ENCODE measurements around the gene MMP12.

The MMP12 gene

DNA sequence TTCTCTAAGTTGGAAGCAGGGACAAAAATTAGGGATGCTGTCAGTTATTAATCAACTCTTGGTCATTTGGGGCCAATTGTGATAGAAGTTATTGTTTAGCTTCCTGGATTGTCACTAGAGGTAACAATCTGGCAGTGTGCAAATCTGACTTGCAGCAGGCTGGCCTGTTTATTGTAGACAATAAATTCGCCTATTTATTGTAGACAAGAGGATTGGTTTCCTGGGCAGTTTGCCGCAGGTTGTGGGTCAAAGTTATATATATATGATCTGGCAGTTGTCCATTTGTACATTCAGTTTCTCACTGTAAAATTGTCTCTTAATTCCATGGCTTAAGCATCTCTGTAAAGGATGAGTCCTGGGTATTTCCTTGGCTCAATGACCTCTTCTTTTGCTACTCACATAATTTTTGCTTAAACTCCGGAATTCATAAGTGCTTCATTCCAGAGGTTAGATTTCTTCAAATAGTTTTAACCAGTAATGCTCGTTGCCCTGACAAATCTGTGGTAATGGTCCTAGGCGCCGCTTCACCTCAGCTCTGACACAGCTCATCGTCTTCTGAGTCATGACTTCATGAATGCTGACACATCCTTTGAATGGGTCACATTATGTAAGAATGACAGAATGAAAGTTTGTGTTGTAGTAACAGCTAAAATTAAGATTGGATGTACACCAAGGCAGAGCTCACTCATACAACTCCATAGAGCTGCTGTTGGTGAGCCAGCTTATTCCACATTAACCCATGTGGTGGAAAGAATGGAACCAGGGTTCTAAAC lies 23.6 kb downstream of the MMP12 start:
- no peak overlapping the region for H3K4me3 ChIP-seq (replicated peaks; ENCODE audit: low read depth, low read length)
- DNase-seq (ENCODE audit: low read depth) = peak; percentile 27
- TF ChIP-seq, protein P1, sequence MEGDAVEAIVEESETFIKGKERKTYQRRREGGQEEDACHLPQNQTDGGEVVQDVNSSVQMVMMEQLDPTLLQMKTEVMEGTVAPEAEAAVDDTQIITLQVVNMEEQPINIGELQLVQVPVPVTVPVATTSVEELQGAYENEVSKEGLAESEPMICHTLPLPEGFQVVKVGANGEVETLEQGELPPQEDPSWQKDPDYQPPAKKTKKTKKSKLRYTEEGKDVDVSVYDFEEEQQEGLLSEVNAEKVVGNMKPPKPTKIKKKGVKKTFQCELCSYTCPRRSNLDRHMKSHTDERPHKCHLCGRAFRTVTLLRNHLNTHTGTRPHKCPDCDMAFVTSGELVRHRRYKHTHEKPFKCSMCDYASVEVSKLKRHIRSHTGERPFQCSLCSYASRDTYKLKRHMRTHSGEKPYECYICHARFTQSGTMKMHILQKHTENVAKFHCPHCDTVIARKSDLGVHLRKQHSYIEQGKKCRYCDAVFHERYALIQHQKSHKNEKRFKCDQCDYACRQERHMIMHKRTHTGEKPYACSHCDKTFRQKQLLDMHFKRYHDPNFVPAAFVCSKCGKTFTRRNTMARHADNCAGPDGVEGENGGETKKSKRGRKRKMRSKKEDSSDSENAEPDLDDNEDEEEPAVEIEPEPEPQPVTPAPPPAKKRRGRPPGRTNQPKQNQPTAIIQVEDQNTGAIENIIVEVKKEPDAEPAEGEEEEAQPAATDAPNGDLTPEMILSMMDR (IDR thresholded peaks at IDR 0.05; ENCODE audit: low read length, missing control alignments) = no peak

DNA sequence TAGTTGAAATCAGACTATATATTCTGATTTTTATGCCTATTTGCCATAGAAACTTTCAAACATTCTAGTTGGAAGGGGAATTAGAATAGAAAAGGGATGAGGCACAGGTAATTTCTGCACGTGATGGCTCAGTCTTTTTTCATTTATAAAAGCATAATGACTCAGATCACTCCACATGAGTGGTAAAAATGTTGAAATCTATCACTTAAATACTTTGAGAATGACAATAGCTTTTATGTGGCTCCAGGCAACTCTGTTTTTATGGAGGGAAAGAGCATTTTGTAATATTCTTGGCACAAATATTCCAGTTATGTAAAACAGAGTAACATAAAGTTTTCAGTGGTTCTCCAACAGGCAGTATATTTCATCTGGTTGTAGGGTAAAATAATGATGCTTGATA lies 25.5 kb downstream of the MMP12 start:
- TF ChIP-seq, protein P1 (IDR thresholded peaks at IDR 0.05; ENCODE audit: low read length, missing control alignments) = no peak
- H3K4me3 ChIP-seq (replicated peaks; ENCODE audit: low read depth, low read length) = no peak overlapping the region
- DNase-seq (ENCODE audit: low read depth) = peak; percentile 14

DNA sequence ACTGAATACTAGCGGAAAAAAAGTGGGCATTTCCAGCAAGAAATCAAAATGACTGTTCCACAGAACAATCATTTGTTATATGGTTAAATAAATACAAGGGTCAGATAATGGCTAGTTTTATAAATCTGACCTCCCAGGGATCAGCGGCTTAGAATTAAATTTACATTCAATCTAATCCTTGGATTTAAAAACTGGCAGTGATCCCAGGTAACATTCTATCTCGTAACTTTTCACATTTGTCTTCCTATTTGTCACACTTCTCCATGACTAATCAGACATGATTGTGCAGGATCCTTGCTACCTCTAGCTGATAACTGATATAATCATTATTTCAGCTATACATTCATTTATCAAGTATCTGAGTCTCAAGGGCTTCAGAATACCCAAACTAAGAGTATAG lies 28.5 kb downstream of the MMP12 start:
- H3K4me3 ChIP-seq (replicated peaks; ENCODE audit: low read depth, low read length) = no peak overlapping the region
- no peak for DNase-seq (ENCODE audit: low read depth)
- TF ChIP-seq, protein P1 (IDR thresholded peaks at IDR 0.05; ENCODE audit: low read length, missing control alignments) = no peak

DNA sequence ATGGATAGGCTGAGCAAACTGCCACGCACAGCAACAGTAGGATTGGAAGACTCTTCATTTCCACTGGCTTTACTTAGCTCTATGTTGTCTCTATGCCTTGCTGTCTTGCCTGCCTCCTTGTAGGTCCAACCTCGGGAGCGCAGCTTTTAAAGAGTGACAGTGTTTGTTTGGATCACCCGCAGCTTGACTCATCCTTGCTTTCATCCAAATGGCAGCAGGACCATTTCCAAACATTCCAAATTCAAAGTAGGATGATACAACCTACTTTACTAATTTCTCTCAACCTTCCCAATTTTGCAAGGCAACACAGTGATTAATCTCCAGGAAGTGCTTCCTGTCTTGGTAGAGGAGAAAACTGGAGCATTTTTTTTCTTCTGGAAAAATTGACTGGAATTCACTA lies 31.3 kb downstream of the MMP12 start, which contains the start of gene MMP3:
MMP3 (minus strand) TSS at position 121 of the 400 bp plus-strand sequence; CDS start at position 58, 63 bp downstream.
- no peak for DNase-seq (ENCODE audit: low read depth)
- no peak within 1 kb of the TSS for H3K4me3 ChIP-seq (replicated peaks; ENCODE audit: low read depth, low read length)
- TF ChIP-seq, protein P1 (IDR thresholded peaks at IDR 0.05; ENCODE audit: low read length, missing control alignments) = no peak

DNA sequence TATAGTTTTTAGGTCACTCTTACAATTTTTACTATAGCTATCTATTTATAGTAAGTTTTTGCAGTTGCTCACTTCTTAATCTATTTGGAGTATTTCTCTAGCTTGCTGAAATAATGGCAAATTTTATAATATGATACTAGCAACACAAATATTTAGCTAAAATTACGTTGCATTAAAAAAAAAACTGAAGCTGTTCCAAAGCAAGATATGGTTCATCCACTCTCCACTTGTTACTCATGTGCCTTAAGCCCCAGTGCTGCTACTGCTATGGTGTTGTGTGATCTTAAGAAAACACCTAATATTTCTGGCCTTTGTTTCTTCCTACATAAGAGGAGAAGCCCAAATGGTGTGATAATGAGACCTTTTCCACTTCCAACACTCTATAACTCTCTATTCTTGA lies 31.9 kb downstream of the MMP12 start:
- H3K4me3 ChIP-seq (replicated peaks; ENCODE audit: low read depth, low read length) = no peak overlapping the region
- DNase-seq (ENCODE audit: low read depth) = no peak
- TF ChIP-seq, protein P1 (IDR thresholded peaks at IDR 0.05; ENCODE audit: low read length, missing control alignments) = no peak

DNA sequence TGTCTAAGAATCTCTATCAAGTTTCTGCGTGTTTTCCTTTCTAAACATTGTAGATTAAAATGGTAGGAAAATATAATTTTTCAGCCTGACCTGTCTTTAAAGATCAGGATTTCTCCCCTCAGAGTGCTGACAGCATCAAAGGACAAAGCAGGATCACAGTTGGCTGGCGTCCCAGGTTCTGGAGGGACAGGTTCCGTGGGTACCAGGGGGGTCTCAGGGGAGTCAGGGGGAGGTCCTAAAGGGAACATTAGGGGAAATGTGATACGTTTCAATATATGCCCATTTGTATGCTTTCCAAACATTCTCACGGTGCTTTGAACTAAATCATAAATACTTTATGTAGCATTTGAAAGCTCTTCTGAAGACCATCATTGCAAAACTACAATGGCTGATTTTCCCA lies 34.8 kb downstream of the MMP12 start:
- TF ChIP-seq, protein P1 (IDR thresholded peaks at IDR 0.05; ENCODE audit: low read length, missing control alignments) = no peak
- H3K4me3 ChIP-seq (replicated peaks; ENCODE audit: low read depth, low read length) = no peak overlapping the region
- DNase-seq (ENCODE audit: low read depth) = no peak

DNA sequence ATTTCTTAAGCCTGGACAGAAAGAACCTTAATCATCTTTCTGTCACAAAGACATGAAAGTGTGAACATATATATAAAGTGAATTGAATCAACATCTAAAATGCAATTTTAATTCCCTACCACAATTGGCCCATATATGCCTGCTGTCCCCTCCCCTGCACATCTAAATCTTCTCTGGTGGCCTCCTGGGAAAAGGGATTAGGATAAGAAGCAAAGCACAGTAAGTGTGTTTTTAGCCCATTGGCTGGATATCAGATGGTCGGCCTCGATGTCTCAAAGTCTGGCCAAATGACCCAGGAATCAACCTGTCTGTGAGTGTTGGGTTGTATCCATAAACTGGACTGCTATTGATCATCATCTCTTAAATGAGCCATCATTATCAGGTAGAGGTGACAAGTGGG lies 37.1 kb downstream of the MMP12 start:
- H3K4me3 ChIP-seq (replicated peaks; ENCODE audit: low read depth, low read length) = no peak overlapping the region
- no peak for DNase-seq (ENCODE audit: low read depth)
- TF ChIP-seq, protein P1 (IDR thresholded peaks at IDR 0.05; ENCODE audit: low read length, missing control alignments) = no peak
